ENCODE data around the gene FAM3C. TPM values are rescaled to one million over a fixed set of nuclear protein-coding genes. Genes with fewer than 3 reads are reported as not detected.

The FAM3C gene
- total and polyA plus RNA-seq, 8 donors: 15.2 to 147 (median 26.0) TPM

DNA sequence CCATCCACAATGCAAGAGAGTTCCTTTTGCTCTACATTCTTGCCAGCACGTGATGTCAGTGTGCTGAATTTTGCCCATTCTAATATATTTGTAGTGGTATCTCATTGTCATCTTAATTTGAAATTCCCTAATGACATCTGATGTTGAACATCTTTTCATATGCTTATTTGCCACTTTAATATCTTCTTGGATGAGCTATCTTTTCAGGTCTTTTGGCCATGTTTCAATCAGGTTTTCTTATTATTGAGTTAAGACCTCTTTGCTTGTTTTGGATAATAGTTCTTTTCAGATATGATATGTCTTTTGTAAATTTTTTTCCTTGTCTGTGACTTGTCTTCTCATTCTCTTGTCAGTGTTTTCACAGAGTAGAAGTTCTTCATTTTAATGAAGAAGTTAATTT, 20.4 kb upstream of the FAM3C start:
- peaks cover 4 to 14% (median 5%) of the 10 kb centered on the region in 4 donors for H3K4me1 ChIP-seq
- no peak for DNase-seq
- no peak for TF ChIP-seq POLR2AphosphoS5 (IDR thresholded peaks at IDR 0.05)
- TF ChIP-seq EP300 (IDR thresholded peaks at IDR 0.05): no peak
- no peak for TF ChIP-seq POLR2A (IDR thresholded peaks at IDR 0.05)
- TF ChIP-seq, protein P1, sequence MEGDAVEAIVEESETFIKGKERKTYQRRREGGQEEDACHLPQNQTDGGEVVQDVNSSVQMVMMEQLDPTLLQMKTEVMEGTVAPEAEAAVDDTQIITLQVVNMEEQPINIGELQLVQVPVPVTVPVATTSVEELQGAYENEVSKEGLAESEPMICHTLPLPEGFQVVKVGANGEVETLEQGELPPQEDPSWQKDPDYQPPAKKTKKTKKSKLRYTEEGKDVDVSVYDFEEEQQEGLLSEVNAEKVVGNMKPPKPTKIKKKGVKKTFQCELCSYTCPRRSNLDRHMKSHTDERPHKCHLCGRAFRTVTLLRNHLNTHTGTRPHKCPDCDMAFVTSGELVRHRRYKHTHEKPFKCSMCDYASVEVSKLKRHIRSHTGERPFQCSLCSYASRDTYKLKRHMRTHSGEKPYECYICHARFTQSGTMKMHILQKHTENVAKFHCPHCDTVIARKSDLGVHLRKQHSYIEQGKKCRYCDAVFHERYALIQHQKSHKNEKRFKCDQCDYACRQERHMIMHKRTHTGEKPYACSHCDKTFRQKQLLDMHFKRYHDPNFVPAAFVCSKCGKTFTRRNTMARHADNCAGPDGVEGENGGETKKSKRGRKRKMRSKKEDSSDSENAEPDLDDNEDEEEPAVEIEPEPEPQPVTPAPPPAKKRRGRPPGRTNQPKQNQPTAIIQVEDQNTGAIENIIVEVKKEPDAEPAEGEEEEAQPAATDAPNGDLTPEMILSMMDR (IDR thresholded peaks at IDR 0.05): no peak
- no peaks in the 10 kb centered on the region for H3K9me3 ChIP-seq
- no peaks in the 10 kb centered on the region for H3K36me3 ChIP-seq
- no peak overlapping the region for H3K27ac ChIP-seq
- intact Hi-C loops (cut with DNase I; ENCODE audit: low total_unique reads): no loop called here
- no peaks in the 10 kb centered on the region for H3K27me3 ChIP-seq
- WGBS, 5 donors: 85 to 94% (median 88%) methylated on average over 1 of the region's 1 CpG
- no peak overlapping the region for H3K4me3 ChIP-seq

DNA sequence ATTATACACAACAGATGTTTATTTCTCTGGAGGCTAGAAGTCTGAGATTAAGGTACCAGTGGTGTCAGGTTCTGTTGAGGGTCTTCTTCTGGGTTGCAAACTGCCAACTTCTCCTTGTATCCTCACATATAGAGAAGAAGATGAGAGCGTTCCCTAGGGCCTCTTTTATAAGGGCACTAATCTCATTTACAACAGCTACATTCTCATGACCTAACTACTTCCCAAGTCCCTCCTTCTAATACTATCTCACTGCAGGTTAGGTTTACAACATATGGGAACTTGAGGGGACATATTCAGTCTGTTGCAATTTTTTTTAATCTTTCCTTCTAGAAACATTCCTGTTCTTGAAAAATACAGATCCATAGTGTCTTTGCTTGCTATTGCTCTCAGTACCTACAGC, 18.3 kb upstream of the FAM3C start:
- H3K27ac ChIP-seq: no peak overlapping the region
- no peaks in the 10 kb centered on the region for H3K27me3 ChIP-seq
- no peaks in the 10 kb centered on the region for H3K36me3 ChIP-seq
- TF ChIP-seq POLR2A (IDR thresholded peaks at IDR 0.05) (no peak), POLR2AphosphoS5 (IDR thresholded peaks at IDR 0.05) (no peak), EP300 (IDR thresholded peaks at IDR 0.05) (no peak)
- TF ChIP-seq, protein P1 (IDR thresholded peaks at IDR 0.05): no peak
- intact Hi-C loops (cut with DNase I; ENCODE audit: low total_unique reads): no loop called here
- H3K9me3 ChIP-seq: no peaks in the 10 kb centered on the region
- H3K4me3 ChIP-seq: no peak overlapping the region
- H3K4me1 ChIP-seq: peaks cover 0 to 2% (median 0%) of the 10 kb centered on the region in 4 donors
- WGBS, 5 donors: 91 to 96% (median 93%) methylated on average over 1 of the region's 1 CpG
- DNase-seq: no peak

DNA sequence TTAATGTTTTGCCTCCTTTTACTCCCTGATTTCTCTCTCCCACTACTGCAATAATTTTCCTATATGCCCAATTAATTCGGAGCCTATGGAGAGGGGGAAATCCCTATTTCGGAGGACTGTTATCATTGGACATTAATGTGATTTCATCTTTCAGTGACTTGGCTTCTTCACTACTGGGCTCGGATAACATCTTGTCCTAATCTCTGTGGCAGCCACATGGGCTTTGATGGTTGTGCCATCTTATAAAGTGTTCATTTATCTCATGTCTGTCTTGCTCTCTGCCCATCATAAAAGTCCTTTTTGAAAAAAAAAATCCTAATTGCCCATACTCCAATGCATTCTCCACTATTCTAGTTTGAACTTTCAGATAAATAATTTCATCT, 15.5 kb upstream of the FAM3C start:
- TF ChIP-seq, protein P1 (IDR thresholded peaks at IDR 0.05): no peak
- TF ChIP-seq POLR2A (IDR thresholded peaks at IDR 0.05) (no peak), POLR2AphosphoS5 (IDR thresholded peaks at IDR 0.05) (no peak), EP300 (IDR thresholded peaks at IDR 0.05) (no peak)
- Histone ChIP-seq H3K36me3 (no peaks in the 10 kb centered on the region), H3K4me3 (no peak overlapping the region), H3K27ac (no peak overlapping the region), H3K9me3 (no peaks in the 10 kb centered on the region), H3K27me3 (no peaks in the 10 kb centered on the region), H3K4me1 (no peaks in the 10 kb centered on the region)
- intact Hi-C loops (cut with DNase I; ENCODE audit: low total_unique reads): no loop called here
- DNase-seq: no peak
- 77 to 90% (median 86%) methylated on average over 3 of the region's 3 CpGs for WGBS, 5 donors

DNA sequence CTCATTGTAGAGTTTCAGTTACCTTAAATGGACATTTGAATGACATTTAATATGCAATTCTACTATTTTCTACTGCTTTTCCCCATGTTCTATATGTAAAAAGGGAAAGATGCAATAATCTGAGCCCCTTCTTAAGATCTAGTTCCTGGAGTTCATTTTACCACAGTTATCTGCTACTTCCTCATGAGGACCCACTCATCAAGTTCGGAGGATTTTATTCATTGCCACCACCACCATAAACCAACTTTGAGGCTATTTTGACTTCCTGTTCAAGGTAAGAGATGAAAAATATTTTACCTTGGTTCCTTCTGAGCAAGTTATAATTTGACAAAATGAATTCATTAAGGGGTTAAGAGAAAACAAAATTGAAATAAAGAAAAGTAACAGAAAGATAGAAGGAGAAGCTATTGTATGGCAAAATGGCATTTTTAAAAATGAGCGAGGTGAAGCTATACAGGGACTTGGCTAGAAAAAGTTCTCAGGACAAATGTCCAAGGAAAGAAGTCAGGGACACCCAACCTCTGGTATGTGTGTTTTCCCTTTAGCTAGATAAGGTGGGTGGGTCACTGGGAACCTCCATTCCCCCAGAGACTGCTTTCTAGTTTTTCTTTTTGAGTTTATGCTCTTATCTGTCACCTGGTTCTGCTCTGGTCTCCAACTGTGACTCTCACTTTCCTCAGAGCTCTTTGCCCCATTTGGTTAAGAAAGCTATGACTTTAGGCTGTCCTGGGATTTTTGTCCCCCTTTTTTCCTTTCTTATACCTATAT, 14.9 kb upstream of the FAM3C start:
- intact Hi-C loops (cut with DNase I; ENCODE audit: low total_unique reads): no loop called here
- no peak for DNase-seq

More for the DNA sequence above, 14.9 kb upstream of the FAM3C start:
- H3K27ac ChIP-seq: no peak overlapping the region
- 61 to 84% (median 72%) methylated on average over 2 of the region's 2 CpGs for WGBS, 5 donors
- no peaks in the 10 kb centered on the region for H3K36me3 ChIP-seq
- no peaks in the 10 kb centered on the region for H3K9me3 ChIP-seq
- TF ChIP-seq, protein P1 (IDR thresholded peaks at IDR 0.05): no peak
- TF ChIP-seq POLR2AphosphoS5 (IDR thresholded peaks at IDR 0.05) (no peak), EP300 (IDR thresholded peaks at IDR 0.05) (no peak), POLR2A (IDR thresholded peaks at IDR 0.05) (no peak)
- no peaks in the 10 kb centered on the region for H3K4me1 ChIP-seq
- no peak overlapping the region for H3K4me3 ChIP-seq
- H3K27me3 ChIP-seq: no peaks in the 10 kb centered on the region

All from stomach (tissue), 9 donors.